Daoy (cell line): Measurements from ENCODE around the gene TKT. TPM values are rescaled to one million over a fixed set of nuclear protein-coding genes. Genes with fewer than 3 reads are reported as not detected.

Experiments used
- DNase-seq: peaks from one replicate; pipeline ENCODE4 v3.0.0-alpha.2; 2015; ENCODE audit warnings: low read depth
- total RNA-seq: library from RNA; depleted of rRNA; stranded (reverse); fragments of >200 nt; shearing (Covaris generic); gene quantifications from 2 replicates; pipeline ENCODE4 v1.2.3, GENCODE V29; 2014

The TKT gene
- total RNA-seq, 1 experiment from 2014 or later: 212 TPM

DNA sequence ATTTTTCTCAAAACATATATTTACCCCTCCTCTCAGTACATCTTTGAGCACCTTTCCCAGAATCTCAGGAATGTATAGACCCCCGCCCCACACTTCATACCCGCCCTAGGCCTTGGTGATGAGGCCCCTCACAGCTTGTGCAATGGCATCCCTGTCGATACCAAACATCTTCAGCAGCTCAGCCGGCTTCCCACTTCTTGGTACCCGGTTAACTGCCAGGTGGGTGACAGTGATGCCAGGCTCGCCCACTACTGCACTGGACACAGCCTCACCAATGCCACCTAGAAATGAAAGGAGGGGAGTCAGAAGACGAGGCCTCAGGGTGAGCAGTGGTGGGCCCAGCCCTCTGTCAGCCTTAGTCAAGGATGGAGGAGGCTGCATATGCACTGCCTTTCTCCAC lies 30.2 kb downstream of the TKT start:
- DNase-seq: no peak

DNA sequence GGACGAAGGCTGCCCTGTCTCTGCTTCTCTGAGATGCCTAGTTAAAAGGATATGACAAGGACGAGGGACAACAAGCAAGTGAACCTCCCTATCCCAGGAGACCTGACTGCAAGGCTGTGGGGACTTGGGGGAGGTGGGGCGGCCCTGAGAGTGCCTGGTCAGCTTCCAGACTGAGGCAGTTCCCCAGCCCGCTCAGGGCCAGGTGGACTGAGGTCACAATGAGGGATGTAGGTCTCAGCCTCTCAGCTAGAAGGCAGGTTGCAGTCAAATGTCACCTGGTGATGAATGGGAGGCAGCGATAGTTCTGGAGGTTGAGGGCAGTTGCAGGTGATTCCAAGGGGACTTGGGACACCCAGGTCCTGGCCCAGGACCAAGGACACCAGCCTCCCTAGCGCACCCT lies 30.6 kb downstream of the TKT start:
- DNase-seq: no peak

- DNase-seq: no peak
Measured at GRCh38 chr3:53224536-53224935, 31.3 kb downstream of the TKT start.

- no peak for DNase-seq
Measured at GRCh38 chr3:53224026-53224425, 31.8 kb downstream of the TKT start.

GRCh38 chr3:53223541-53223966 lies 32.3 kb downstream of the TKT start:
- DNase-seq: no peak

DNA sequence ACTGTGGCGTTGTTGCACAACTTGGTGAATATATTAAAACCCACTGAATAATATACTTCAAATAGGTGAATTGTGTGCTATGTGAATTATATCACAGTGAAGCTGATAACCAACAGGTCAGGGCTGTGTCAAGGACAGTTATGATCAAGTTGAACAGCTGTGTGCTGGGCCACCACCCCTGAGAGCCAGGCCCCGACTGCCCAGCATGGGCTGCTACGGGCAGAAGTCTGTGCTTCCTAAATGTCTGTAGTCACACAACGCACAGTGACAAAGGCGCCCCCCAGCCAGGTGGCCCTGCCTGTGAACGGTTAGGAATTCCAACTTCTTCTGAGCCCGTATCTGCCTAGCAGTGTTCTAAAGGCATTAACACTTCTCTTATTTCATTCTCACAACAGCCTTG lies 32.8 kb downstream of the TKT start:
- no peak for DNase-seq

DNA sequence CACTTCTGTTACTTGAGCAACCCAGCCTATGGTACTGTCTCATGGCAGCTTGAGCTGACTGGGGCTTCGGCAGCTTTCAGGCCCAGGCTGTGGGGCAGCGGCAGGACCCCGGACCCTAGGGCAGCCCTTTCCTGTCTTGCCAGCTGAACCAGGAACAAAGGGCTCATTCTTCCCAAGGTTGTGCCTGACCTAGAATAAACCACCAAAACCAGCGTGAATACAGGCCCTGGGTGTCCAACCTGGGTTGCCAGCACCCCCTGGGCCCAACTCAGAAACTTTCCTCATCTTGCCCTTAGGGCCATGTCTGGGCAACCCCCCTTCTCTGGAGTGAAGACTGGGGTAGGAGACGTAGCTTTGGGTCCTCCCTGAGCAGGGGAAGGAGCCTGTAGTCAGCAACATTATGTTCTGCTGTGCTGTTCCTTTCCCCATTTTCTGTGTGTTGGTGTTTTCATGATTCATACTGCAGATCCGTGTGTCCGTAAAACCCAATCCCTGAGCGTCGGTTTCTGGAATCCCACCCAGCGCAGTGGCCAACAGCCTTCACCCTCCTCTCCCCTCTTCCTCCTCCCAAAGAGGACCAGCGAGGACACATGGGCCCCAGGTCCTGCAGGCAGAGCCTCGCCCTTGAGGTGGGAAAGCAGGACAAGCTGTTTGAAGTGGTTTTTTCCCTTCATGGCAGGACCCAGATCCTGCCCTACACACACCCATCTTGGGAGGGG lies 33.5 kb downstream of the TKT start:
- no peak for DNase-seq

GRCh38 chr3:53221827-53222182 lies 34.0 kb downstream of the TKT start:
- no peak for DNase-seq

- DNase-seq: no peak
Measured at GRCh38 chr3:53221345-53221744, 34.5 kb downstream of the TKT start.

GRCh38 chr3:53219895-53220483 lies 35.8 kb downstream of the TKT start:
- DNase-seq: peak; percentile 82

DNA sequence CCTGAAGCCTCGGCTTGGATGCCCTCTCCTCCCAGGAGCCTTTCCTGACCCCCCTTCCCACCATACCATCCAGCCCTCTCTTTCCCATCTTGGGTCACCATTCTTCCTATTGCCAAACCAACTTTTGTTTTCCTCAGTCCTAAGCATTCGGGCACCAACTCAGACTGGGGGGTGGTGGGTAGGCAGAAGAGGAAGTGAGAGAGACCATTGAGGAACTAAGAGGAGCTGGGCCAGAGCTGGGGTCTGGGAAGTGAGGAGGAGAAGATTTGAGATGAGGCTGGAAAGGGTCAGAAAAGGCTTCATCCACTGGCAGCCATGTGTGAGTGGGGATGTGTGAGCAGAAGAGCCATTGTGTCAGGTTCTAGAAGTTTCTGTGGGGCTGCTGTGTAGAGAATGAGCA lies 37.7 kb downstream of the TKT start:
- no peak for DNase-seq

GRCh38 chr3:53217175-53217574 lies 38.6 kb downstream of the TKT start:
- DNase-seq: no peak

DNA sequence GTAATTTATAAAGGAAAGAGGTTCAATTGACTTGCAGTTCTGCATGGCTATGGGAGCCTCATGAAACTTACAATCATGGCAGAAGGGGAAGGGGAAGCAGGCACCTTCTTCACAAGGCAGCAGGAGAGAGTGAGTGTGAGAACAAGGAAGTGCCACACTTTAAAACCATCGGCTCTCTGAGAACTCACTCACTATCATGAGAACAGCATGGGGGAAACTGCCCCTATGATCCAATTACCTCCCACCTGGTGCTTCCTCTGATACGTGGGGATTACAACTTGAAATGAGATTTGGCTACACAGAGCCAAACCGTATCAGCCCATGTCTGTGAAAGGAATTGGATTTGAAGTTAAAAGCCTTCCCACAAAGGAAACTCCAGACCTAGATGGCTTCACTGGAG lies 39.1 kb downstream of the TKT start:
- no peak for DNase-seq

- no peak for DNase-seq
Measured at GRCh38 chr3:53215816-53216215, 40.0 kb downstream of the TKT start.

GRCh38 chr3:53213276-53213675 lies 42.5 kb downstream of the TKT start:
- DNase-seq: no peak

- no peak for DNase-seq
Measured at GRCh38 chr3:53211706-53212702, 43.8 kb downstream of the TKT start.

- DNase-seq: no peak
Measured at GRCh38 chr3:53202331-53203015, 53.3 kb downstream of the TKT start.

- no peak for DNase-seq
Measured at GRCh38 chr3:53200501-53201498, 55.0 kb downstream of the TKT start.

DNA sequence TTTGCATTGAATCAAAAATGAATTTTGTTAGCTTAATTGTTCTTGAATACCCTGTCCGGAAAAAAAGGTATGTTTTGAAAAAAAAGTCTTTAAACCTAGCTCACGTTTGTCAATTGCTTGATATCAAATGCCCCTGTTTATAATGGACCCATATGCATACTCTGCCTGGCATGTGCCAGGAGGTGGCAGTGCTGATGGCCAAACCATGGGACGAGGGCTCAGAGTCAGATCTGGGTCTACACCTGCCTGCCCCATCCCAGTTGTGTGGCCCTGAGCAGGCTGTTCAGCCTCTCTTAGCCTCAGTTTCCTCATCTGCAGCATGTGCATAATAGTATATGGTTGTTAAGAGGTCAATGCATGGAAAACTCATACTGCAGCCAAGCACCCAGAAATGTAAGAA lies 56.0 kb downstream of the TKT start:
- DNase-seq: no peak

GRCh38 chr3:53198996-53199395 lies 56.8 kb downstream of the TKT start:
- DNase-seq: no peak
